Measurements from ENCODE around the gene GID8.

The GID8 gene

GRCh38 chr20:62938105-62938888 is at the start of gene GID8:
Gene GID8, plus strand, starts transcription at chr20:62938147. Its CDS starts 3,356 bp downstream, at chr20:62941503.
- DNase-seq (ENCODE audit: low read depth in 2 of 2, low spot score in 1 of 2), result no peak

GRCh38 chr20:62888406-62888805 is 49.5 kb upstream of the GID8 start:
- no peak for DNase-seq (ENCODE audit: low read depth in 2 of 2, low spot score in 1 of 2)

GRCh38 chr20:62888910-62889309 is 49.0 kb upstream of the GID8 start:
- no peak for DNase-seq (ENCODE audit: low read depth in 2 of 2, low spot score in 1 of 2)

- DNase-seq (ENCODE audit: low read depth in 2 of 2, low spot score in 1 of 2), result no peak
Observed at GRCh38 chr20:62889411-62889810, 48.5 kb upstream of the GID8 start.

- no peak for DNase-seq (ENCODE audit: low read depth in 2 of 2, low spot score in 1 of 2)
Observed at GRCh38 chr20:62889871-62890270, 48.1 kb upstream of the GID8 start.

GRCh38 chr20:62890444-62890843 is 47.5 kb upstream of the GID8 start:
- DNase-seq (ENCODE audit: low read depth in 2 of 2, low spot score in 1 of 2), result no peak

- DNase-seq (ENCODE audit: low read depth in 2 of 2, low spot score in 1 of 2), result no peak
Observed at GRCh38 chr20:62891111-62891510, 46.8 kb upstream of the GID8 start.

- no peak for DNase-seq (ENCODE audit: low read depth in 2 of 2, low spot score in 1 of 2)
Observed at GRCh38 chr20:62892348-62893304, 45.3 kb upstream of the GID8 start.

GRCh38 chr20:62893700-62894099 is 44.2 kb upstream of the GID8 start:
- DNase-seq (ENCODE audit: low read depth in 2 of 2, low spot score in 1 of 2), result no peak

- DNase-seq (ENCODE audit: low read depth in 2 of 2, low spot score in 1 of 2), result no peak
Observed at GRCh38 chr20:62894261-62894660, 43.7 kb upstream of the GID8 start.

GRCh38 chr20:62895539-62895938 is 42.4 kb upstream of the GID8 start:
- no peak for DNase-seq (ENCODE audit: low read depth in 2 of 2, low spot score in 1 of 2)

GRCh38 chr20:62896526-62896925 is 41.4 kb upstream of the GID8 start:
- DNase-seq (ENCODE audit: low read depth in 2 of 2, low spot score in 1 of 2), result no peak

GRCh38 chr20:62897666-62898065 is 40.3 kb upstream of the GID8 start:
- no peak for DNase-seq (ENCODE audit: low read depth in 2 of 2, low spot score in 1 of 2)

- DNase-seq (ENCODE audit: low read depth in 2 of 2, low spot score in 1 of 2), result no peak
Observed at GRCh38 chr20:62898093-62898964, 39.6 kb upstream of the GID8 start.

GRCh38 chr20:62898970-62899632 is 38.8 kb upstream of the GID8 start:
- no peak for DNase-seq (ENCODE audit: low read depth in 2 of 2, low spot score in 1 of 2)

- no peak for DNase-seq (ENCODE audit: low read depth in 2 of 2, low spot score in 1 of 2)
Observed at GRCh38 chr20:62899633-62900051, 38.3 kb upstream of the GID8 start.

- DNase-seq (ENCODE audit: low read depth in 2 of 2, low spot score in 1 of 2), result peak; percentile 42 to 47
Observed at GRCh38 chr20:62900052-62900691, 37.8 kb upstream of the GID8 start.

- DNase-seq (ENCODE audit: low read depth in 2 of 2, low spot score in 1 of 2), result no peak
Observed at GRCh38 chr20:62900692-62901584, 37.0 kb upstream of the GID8 start.

GRCh38 chr20:62901891-62902290 is 36.1 kb upstream of the GID8 start:
- DNase-seq (ENCODE audit: low read depth in 2 of 2, low spot score in 1 of 2), result no peak
